ENCODE measurements around the gene USP4. TPM values are rescaled to one million over a fixed set of nuclear protein-coding genes. Genes with fewer than 3 reads are reported as not detected.

Gene USP4
- total and polyA plus RNA-seq, 2 of the 13 experiments (the other 11 are each of a cell fraction or from before 2014, with no cell fraction given): 9.2 to 20.8 TPM

GRCh38 chr3:49316696-49317457 is 23.0 kb downstream of the USP4 start (continued):
- no peak for TF ChIP-seq ZBTB10 (CRISPR knock-in tag; IDR thresholded peaks at IDR 0.05; ENCODE audit: borderline replicate concordance)
- no peak for TF ChIP-seq ZFP41 (CRISPR knock-in tag; IDR thresholded peaks at IDR 0.05; ENCODE audit: borderline replicate concordance)
- no peak for TF ChIP-seq SP4 (CRISPR knock-in tag; IDR thresholded peaks at IDR 0.05)
- no peak for TF ChIP-seq HNF1B (CRISPR knock-in tag; IDR thresholded peaks at IDR 0.05)
- TF ChIP-seq RFXAP (CRISPR knock-in tag; IDR thresholded peaks at IDR 0.05; ENCODE audit: borderline replicate concordance): no peak
- TF ChIP-seq DDIT3 (CRISPR knock-in tag; IDR thresholded peaks at IDR 0.05): no peak
- TF ChIP-seq FOXC1 (CRISPR knock-in tag; IDR thresholded peaks at IDR 0.05; ENCODE audit: borderline replicate concordance): no peak

Measured in HepG2 (cell line).